Body of pancreas (tissue), 4 donors: ENCODE measurements around the gene ARHGAP1. TPM values are rescaled to one million over a fixed set of nuclear protein-coding genes. Genes with fewer than 3 reads are reported as not detected.

Experiments
- ATAC-seq: fragments of 150-250 bp; one replicate; pipeline ENCODE4 v1.9.1; 2016
- DNase-seq, 4 donors: peaks; one replicate each; pipeline ENCODE4 v3.0.0-alpha.2; 2019
- H3K27ac ChIP-seq, 4 donors: fragments of 200-600 bp; sonication (generic); 1 replicate in 3 of 4; 2 replicates in 1 of 4; pipeline versions ENCODE4 v1.5.1 to v1.6.1; 2016 to 2019; ENCODE audit warnings: mild to moderate bottlenecking in 1 of 4, mixed read lengths in 1 of 4, moderate library complexity in 1 of 4
- H3K27me3 ChIP-seq, 2 donors: fragments of 200-600 bp; sonication (generic); one replicate each; pipeline ENCODE4 v1.6.0; 2016; ENCODE audit warnings: mild to moderate bottlenecking in 1 of 2
- H3K36me3 ChIP-seq, 2 donors: fragments of 200-600 bp; sonication (generic); replicated peaks in 1 of 2; 2 replicates each; pipeline ENCODE4 v1.5.1; 2016; ENCODE audit warnings: low read depth in 2 of 2; ENCODE audit not compliant: insufficient read depth in 1 of 2
- H3K4me1 ChIP-seq: fragments of 200-600 bp; sonication (generic); one replicate; pipeline ENCODE4 v1.6.0; 2016
- H3K4me3 ChIP-seq, 2 donors: fragments of 200-600 bp; sonication (generic); 1 replicate in 1 of 2; 2 replicates in 1 of 2; pipeline ENCODE4 v1.5.1; 2016 to 2019
- H3K9me3 ChIP-seq, 3 donors: fragments of 200-600 bp; sonication (generic); 1 replicate in 2 of 3; 2 replicates in 1 of 3; pipeline ENCODE4 v1.5.1; 2016
- POLR2A ChIP-seq, 3 donors: fragments of 450-650 bp; IDR thresholded peaks; one replicate each; pipeline ENCODE4 v1.6.1; 2016; ENCODE audit warnings: antibody characterized with exemption in 3 of 3, mild to moderate bottlenecking in 2 of 3
- WGBS, 2 donors: methylation state at CpG; one replicate each; pipeline ENCODE4 v1.1.5; 2017; 5-methylcytosine and 5-hydroxymethylcytosine counted together
- intact Hi-C: fragments of 100-400 bp; cut with DNase I; formaldehyde crosslinking; loops from one replicate; pipeline ENCODE4 v1.15.1; 2023
- total RNA-seq, 2 donors: library from RNA; depleted of rRNA; stranded (reverse); fragments of >200 nt; gene quantifications; one replicate each; pipeline ENCODE4 v1.1.0, GENCODE V29; 2016
- TF ChIP-seq, protein P1 (sequence below), 7 experiments: fragments of 450-650 bp in 4 of 7; fragments of 200-600 bp in 3 of 7; sonication (generic) in 3 of 7; IDR thresholded peaks; one replicate each; pipeline ENCODE4 v1.5.1; 2016 to 2019; ENCODE audit warnings: antibody characterized with exemption in 7 of 7

The ARHGAP1 gene
- total RNA-seq, 2 donors from 2014 or later, result 27.8 to 43.5 TPM

DNA sequence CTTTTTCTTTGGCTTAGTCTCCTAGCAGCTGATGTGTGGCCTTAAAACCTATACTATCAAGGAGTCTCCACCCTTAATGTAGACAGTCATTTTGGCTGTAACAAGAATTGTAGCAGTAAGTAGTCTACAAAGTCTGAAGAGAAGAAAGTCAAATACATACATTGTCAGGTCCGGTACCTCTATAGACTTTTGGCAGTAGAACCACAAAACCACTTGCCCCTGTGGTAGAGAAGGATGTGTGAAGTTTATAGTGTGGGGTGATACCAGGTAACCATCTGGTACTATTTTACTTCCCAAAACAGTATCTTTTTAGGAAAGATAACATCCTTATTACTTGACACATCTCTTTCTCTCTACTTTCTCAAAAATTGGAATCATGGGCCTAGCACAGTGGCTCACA lies 67.9 kb downstream of the ARHGAP1 start:
- H3K27ac ChIP-seq, result no peak overlapping the region
- intact Hi-C loops, result no loop called here
- no peaks in the 10 kb centered on the region for H3K4me1 ChIP-seq
- DNase-seq (no peak), ATAC-seq (no peak)
- H3K36me3 ChIP-seq, result peaks cover 0 to 8% of the 10 kb centered on the region in 2 donors
- H3K4me3 ChIP-seq, result no peak overlapping the region
- TF ChIP-seq POLR2A (IDR thresholded peaks at IDR 0.05), result no peak
- TF ChIP-seq, protein P1, sequence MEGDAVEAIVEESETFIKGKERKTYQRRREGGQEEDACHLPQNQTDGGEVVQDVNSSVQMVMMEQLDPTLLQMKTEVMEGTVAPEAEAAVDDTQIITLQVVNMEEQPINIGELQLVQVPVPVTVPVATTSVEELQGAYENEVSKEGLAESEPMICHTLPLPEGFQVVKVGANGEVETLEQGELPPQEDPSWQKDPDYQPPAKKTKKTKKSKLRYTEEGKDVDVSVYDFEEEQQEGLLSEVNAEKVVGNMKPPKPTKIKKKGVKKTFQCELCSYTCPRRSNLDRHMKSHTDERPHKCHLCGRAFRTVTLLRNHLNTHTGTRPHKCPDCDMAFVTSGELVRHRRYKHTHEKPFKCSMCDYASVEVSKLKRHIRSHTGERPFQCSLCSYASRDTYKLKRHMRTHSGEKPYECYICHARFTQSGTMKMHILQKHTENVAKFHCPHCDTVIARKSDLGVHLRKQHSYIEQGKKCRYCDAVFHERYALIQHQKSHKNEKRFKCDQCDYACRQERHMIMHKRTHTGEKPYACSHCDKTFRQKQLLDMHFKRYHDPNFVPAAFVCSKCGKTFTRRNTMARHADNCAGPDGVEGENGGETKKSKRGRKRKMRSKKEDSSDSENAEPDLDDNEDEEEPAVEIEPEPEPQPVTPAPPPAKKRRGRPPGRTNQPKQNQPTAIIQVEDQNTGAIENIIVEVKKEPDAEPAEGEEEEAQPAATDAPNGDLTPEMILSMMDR (IDR thresholded peaks at IDR 0.05), result no peak
- H3K27me3 ChIP-seq, result no peaks in the 10 kb centered on the region
- 92 to 93% methylated on average over 1 of the region's 1 CpG for WGBS, 2 donors
- H3K9me3 ChIP-seq, result no peaks in the 10 kb centered on the region

DNA sequence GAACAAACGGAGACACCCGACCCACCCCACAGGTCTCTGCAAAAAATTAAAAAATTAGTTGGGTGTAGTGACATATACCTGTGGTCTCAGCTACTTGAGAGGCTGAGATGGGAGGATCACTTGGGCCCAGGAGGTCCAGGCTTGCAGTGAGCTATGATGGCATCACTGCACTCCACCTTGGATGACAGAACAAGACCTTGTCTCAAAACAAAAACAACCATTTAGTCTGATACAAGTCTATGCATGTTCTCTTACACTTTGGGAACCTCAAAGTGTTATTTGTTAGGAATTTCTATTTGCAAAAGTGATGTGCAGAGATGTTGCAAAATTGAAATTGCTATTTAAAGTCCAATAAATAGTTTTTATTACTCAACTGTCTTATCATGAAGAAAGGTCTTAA lies 68.7 kb downstream of the ARHGAP1 start:
- Histone ChIP-seq H3K9me3 (no peaks in the 10 kb centered on the region), H3K27ac (no peak overlapping the region), H3K4me1 (no peaks in the 10 kb centered on the region), H3K27me3 (no peaks in the 10 kb centered on the region), H3K4me3 (no peak overlapping the region), H3K36me3 (peaks cover 0 to 8% of the 10 kb centered on the region in 2 donors)
- ATAC-seq (no peak), DNase-seq (no peak)
- no peak for TF ChIP-seq POLR2A (IDR thresholded peaks at IDR 0.05)
- TF ChIP-seq, protein P1 (IDR thresholded peaks at IDR 0.05), result no peak
- WGBS, 2 donors, result 73 to 89% methylated on average over 2 of the region's 2 CpGs
- intact Hi-C loops, result no loop called here

DNA sequence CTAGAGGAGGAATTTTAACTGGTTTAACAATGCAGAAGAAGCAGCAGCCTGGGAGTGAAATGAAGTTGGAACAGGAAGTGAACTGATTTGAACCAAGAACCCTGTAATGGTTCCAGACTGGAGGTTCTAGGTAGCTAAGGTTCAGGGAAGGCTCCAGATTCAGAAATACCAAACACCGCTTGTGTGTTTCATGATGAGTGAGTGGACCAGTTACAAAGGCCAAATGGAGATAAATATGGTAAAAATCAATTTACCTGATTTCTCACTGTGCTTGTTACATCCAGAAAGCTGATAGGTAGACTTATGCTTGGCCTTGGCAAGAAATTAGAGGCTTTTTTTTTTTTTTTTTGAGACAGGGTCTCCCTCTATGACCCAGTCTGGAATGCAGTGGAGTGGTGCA lies 70.2 kb downstream of the ARHGAP1 start:
- intact Hi-C loops, result no loop called here
- no peaks in the 10 kb centered on the region for H3K4me1 ChIP-seq
- TF ChIP-seq, protein P1 (IDR thresholded peaks at IDR 0.05), result no peak
- no peak for TF ChIP-seq POLR2A (IDR thresholded peaks at IDR 0.05)
- DNase-seq (no peak), ATAC-seq (no peak)
- no peak overlapping the region for H3K4me3 ChIP-seq
- 91 to 95% methylated on average over 1 of the region's 1 CpG for WGBS, 2 donors
- H3K36me3 ChIP-seq, result peaks cover 0 to 6% of the 10 kb centered on the region in 2 donors
- H3K27me3 ChIP-seq, result no peaks in the 10 kb centered on the region
- H3K9me3 ChIP-seq, result no peaks in the 10 kb centered on the region
- H3K27ac ChIP-seq, result no peak overlapping the region

DNA sequence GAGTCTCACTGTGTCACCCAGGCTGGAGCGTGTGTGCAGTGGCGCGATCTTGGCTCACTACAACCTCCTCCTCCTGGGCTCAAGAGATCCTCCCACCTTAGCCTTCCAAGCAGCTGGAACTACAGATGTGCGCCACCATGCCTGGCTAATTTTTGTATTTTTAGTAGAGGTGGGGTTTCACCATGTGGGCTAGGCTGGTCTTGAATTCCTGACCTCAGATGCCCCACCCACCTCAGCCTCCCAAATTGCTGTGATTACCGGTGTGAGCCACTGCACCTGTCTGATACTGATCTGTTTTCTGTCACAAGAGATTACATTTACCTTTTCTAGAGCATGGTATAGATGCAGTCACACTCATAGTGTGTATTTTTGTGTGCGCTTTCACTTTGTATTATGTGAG lies 71.5 kb downstream of the ARHGAP1 start:
- no peaks in the 10 kb centered on the region for H3K27me3 ChIP-seq
- no peaks in the 10 kb centered on the region for H3K9me3 ChIP-seq
- H3K27ac ChIP-seq, result no peak overlapping the region
- H3K4me1 ChIP-seq, result no peaks in the 10 kb centered on the region
- 79 to 87% methylated on average over 6 of the region's 6 CpGs for WGBS, 2 donors
- intact Hi-C loops, result no loop called here
- ATAC-seq (no peak), DNase-seq (no peak)
- peaks cover 0 to 8% of the 10 kb centered on the region in 2 donors for H3K36me3 ChIP-seq
- TF ChIP-seq, protein P1 (IDR thresholded peaks at IDR 0.05), result no peak
- TF ChIP-seq POLR2A (IDR thresholded peaks at IDR 0.05), result no peak
- no peak overlapping the region for H3K4me3 ChIP-seq

Other genes with a start within 250 kb of the ARHGAP1 start
- gene AMBRA1, start 106.6 kb downstream of the ARHGAP1 start, total RNA-seq, result 10 to 100 TPM; 17.6 to 43.2 TPM
- gene HARBI1, start 83.4 kb downstream of the ARHGAP1 start, total RNA-seq, result 1 to 10 TPM; 2.0 to 2.6 TPM
- 10 to 100 TPM; 36.8 to 76.8 TPM for gene ATG13, start 83.1 kb downstream of the ARHGAP1 start, total RNA-seq
- gene ZNF408, start 412 bp upstream of the ARHGAP1 start, total RNA-seq, result 1 to 10 TPM; 6.5 to 7.9 TPM
- not detected for gene F2, start 18.6 kb upstream of the ARHGAP1 start, total RNA-seq
- gene CKAP5, start 145.7 kb upstream of the ARHGAP1 start, total RNA-seq, result 10 to 100 TPM; 22.8 to 24.7 TPM
- gene LRP4, start 217.9 kb upstream of the ARHGAP1 start, total RNA-seq, result 10 to 100 TPM; 10.6 to 20.4 TPM
- 10 to 100 TPM; 11.2 to 13.2 TPM for gene CSTPP1, start 236.1 kb upstream of the ARHGAP1 start, total RNA-seq